Stimulated activated CD4-positive, alpha-beta T cell treated with anti-CD3 and anti-CD28 coated beads, Interleukin-12 subunit alpha, Interleukin-12 subunit beta, amount 100 ng/mL, for 4 hours (primary cell): ENCODE data around the gene C19orf85.
"Not testable (repeated sequence)": the region's sequence is repeated elsewhere in the genome, so short reads cannot be mapped to it uniquely, and the experiment has no call there.

Experiments used
- DNase-seq: peaks from one replicate; pipeline ENCODE4 v3.0.0-alpha.2; 2020

The C19orf85 gene

DNA sequence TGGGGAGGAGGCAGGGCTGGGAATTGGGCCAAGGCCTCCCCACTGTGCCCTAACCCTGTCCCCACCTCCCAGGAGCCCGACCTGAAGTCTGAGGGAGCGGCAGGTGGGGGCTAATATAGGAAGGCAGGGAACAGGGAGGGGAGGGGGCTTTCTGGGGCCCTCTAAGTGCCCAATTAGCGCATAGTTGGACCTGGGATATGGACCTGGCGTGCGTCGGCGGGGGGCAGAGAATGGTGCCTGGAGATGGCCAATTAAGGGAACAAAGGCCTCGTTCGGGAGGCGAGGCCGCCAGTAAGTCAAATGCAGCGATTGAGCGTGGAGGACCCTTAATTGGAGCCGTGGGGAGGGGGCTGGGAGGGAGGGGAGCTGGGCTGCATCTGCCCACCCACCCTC is at the start of gene C19orf85:
Gene C19orf85, minus strand, starts transcription at position 90 of the 393 bp plus-strand sequence. CDS start 197 bp downstream, outside the sequence.
- no peak for DNase-seq

DNA sequence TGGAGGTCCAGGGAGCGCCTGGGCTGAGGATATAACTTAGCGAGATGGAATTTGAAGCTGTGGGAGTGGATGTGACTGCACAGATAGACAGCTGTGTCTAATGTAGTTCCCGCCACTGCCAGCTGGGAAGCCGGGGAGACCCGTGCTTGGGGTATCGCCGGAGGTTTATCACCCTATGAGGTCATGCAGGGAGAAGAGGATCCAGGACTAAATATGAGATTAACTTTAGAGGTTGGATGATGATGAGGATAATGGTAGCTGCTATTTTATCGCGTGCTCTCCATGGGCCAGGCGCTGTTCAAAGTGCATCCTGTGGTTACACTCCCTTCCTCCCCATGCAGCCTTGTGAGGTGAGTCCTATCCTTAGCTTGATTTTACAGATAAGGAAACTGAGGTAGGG is 43.6 kb upstream of the C19orf85 start:
- no peak for DNase-seq

GRCh38 chr19:55504981-55505380 is 40.4 kb upstream of the C19orf85 start:
- no peak for DNase-seq

GRCh38 chr19:55504252-55504603 is 39.7 kb upstream of the C19orf85 start:
- no peak for DNase-seq

DNA sequence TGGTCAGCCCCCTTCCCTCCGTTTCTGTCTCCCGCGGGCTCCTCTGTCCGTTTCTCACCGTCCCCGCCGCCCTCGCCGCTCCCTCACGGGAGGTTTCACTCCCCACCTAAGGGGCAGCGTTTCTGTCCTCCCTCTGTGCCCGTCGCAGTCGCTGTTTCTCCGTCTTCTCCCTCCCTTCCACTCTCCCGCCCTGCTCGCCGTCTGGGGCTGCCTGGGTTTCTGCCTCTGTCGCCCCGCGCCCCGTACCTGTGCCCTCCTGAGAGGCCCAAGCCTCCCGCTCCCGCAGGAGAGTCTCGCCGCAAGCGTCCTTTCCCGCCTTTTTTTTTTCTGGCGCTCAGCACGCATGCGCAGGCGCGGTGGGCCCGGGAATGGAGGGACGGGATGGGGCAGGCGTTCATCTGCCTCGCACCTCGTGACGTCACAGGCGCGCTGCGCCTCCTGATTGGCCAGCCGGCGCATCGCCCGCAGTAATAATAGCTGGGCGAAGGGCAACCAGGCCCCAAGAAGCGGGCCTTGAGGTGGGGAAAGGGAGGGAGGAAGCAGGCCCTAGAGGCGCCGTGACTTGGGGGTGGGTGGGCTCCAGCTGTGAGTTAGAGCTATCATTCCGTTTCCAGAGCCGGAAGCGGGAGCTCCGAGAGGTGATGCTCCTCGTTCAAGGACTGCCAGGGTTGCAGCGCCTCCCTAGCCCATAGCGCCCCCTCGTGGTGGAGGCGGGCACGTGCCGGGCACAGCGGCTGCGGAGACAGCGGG is 39.1 kb upstream of the C19orf85 start:
- peak; percentile 94 for DNase-seq

- no peak for DNase-seq
Observed at GRCh38 chr19:55503157-55503501, 38.6 kb upstream of the C19orf85 start.

DNA sequence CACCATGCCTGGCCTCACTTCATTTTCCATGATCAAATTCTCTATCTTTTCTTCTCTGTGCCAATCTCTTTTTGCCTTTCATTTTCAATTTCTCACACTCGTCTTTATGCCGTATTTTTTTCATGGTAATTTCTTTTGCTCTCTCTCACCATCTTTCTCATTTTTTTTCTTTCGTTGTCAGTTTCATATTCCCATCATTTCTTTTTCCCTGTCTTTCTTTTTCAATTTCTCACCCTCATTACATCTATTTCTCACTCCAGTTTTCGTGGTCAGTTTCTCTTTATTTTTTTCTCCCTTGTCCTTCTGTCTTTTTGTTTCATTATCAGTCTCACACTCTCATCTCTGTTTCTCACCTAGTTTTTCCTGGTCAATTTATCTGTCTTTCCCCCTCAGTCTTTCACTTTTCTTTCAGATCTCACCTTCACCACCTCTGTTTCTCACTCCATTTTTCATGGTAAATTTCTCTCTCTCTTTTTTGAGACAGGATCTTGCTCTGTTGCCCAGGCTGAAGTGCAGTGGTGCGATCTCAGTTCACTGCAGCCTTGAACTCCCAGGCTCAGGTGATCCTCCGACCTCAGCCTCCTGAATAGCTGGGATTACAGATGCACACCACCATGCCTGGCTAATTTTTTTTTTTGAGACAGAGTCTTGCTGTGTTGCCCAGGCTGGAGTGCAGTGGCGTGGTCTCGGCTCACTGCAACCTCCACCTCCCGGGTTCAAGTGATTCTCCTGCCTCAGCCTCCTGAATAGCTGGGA is 37.8 kb upstream of the C19orf85 start:
- DNase-seq = no peak

DNA sequence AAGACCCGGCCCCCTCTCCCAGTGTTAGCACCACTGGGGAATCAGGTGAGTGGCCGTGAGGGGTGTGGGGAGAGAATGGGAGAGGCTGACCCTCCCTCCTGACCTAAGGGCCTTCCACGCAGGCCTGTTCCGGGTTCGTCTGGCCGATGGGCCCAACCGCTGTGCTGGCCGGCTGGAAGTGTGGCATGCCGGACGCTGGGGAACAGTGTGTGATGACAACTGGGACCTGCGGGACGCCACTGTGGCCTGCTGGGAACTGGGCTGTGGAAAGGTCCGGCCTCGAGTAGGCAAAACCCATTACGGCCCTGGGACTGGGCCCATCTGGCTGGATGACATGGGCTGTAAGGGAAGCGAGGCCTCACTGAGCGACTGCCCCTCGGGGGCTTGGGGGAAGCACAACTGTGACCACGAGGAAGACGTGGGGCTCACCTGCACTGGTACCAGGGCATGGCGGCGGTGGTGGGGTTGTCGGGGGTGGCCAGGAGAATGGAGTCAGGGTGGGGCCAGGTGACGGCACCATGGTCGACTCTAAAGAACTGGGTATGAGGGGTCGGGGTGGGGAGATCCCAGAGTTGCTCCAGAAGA is 35.9 kb upstream of the C19orf85 start:
- DNase-seq = no peak

DNA sequence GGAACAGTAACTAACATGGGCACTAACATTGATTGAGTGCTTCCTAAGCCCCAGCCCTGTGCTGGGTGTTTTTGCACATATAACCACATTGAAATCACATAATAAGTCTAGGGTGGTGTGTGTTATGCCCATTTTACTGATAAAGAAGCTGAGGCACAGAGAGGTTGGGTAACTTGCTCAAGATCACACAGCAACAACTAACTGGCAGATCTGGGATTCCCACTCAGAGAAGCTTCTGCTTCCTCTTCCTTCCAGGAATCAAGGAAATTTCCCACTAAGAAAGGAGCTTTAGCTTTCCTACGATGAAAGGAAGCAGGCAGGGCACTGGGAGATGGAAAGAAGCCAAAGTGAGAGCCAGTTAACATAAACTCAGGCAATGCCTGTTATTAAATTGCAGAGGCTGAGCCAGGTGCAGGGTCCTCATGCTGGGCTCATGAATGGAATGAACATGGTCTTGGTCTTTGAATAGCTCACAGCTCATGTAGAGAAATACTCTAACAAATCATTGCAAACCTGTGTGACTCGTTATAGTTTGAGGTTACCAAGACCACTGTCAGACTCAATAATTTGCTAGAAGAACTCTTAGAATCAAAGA is 33.8 kb upstream of the C19orf85 start:
- no peak for DNase-seq

GRCh38 chr19:55497763-55498162 is 33.2 kb upstream of the C19orf85 start:
- no peak for DNase-seq

DNA sequence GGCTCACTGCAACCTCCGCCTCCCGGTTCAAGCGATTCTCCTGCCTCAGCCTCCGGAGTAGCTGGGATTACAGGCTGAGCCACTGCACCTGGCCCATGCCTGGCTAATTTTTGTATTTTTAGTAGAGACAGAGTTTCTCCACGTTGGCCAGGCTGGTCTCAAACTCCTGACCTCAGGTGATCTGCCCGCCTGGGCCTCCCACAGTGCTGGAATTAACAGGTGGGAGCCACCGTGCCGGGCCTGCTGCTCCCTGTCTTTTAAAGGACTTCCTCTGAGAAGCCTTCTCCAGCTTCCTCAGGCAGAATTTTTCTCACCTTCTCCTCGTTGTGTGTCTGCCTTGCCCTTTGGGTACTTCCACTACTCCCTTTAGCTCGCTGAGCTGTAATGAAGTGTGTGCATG is 32.3 kb upstream of the C19orf85 start:
- not testable (repeated sequence) for DNase-seq

DNA sequence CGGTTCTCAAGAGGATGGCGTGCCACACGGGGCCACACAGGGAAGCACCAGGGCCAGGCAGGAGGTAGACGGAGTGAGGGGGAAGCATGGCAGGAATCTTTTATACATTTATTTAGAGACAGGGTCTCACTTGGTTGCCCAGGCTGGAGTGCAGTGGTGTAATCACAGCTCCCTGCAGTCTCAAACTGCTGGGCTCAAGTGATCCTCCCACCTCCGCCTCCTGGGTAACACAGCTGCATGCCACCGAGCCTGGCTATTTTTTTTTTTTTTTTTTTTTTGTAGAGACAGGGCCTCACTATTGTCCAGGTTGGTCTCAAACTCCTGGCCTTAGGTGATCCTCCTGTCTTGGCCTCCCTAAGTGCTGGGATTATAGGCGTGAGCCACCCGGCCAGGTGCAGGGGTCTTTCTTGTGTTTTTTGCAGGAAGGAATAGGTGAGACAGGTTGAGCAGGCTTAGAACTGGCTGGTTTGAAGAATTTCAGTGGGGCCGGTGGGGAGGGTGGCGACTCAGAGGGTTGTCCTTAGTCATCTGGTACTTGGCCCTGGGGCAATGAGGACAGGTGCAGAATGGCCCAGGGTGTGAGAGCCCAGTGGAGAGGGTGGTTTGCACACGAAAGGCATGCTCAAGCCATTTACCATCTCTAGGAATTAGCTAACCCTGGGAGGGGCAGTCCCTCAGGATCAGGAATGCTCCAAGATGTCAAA is 31.2 kb upstream of the C19orf85 start:
- DNase-seq = no peak

DNA sequence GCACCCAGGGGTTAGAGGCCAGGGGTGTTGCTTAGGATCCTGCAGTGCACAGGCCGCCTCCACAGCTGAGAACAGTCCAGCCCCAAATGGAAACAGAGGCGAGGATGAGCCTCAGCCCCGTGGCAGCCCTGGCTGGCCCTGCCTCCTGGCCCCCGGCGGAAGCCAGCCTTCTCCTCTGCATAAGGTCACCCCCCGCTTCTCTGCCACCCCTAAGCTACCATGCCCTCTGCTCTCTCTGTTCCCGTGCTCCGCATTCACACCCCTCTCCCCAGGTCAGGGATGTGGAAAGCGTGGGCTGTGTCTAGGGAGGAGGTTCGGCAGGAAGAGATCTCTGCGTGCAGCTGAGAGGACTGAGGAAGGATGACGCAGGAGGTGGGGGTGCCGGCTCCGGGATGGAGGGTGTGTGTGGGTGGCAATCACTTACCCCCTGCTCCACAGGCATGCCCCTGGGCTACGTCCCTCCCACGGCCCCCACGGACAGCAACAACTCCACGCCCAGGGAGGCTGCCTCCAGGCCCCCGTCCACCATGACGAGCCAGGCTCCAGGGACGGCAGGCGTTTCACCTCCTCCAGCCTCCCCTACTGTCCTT is 29.7 kb upstream of the C19orf85 start:
- no peak for DNase-seq

- no peak for DNase-seq
Observed at GRCh38 chr19:55493645-55494171, 29.2 kb upstream of the C19orf85 start.

DNA sequence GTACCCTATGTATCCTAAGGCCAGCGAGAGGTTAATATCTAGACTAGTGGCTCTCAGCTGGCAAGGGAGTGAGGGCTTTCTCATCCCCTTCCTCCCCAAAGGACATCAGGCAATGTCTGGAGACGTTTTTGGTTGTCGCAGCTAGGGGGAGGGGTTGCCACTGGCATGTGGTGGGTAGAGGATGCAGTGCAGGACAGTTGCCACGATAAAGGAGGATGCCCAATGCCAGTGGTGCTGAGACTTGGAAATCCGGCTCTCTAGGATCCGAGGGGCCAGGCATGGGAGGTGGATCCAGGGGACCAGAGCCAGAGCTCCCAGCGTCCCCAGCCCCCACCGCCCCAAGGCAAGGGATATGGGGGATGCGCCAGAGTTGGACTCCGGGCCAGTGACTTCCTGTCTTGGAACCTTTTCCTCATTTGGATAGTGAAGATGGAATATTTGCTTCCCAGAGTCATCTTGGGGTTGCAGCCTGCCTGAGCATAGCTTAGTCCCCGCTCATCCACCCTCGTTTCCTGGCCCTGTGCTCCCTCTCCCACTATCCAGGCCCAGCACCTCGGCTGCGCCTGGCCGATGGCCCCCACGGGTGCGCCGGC is 28.6 kb upstream of the C19orf85 start:
- no peak for DNase-seq

DNA sequence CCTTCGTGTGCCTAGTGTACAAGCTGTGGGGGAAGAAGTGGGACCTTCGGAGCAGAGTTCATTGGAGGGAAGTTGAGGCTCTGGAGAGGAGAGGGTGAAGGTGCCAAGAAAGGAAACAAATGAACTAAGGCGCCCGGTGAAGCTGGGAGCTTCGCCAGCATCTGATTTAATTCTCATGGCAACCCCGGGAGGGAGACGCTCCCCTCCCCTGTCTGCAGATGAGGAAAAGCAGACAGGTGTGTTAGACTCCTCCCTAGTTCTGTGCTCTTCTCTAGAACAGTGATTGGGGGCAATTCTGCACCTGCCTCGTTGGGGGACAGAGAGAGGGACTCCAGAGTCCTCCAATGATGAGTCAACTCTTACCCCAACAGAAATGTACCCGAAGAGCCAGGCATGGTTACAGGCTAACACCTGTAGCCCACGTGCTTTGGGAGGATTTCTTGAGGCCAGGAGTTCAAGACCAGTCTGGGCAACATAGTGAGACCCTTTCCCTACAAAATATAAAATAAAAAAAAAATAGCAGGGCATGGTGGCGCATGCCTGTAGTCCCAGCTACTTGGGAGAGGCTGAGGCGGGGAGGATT is 27.9 kb upstream of the C19orf85 start:
- no peak for DNase-seq

DNA sequence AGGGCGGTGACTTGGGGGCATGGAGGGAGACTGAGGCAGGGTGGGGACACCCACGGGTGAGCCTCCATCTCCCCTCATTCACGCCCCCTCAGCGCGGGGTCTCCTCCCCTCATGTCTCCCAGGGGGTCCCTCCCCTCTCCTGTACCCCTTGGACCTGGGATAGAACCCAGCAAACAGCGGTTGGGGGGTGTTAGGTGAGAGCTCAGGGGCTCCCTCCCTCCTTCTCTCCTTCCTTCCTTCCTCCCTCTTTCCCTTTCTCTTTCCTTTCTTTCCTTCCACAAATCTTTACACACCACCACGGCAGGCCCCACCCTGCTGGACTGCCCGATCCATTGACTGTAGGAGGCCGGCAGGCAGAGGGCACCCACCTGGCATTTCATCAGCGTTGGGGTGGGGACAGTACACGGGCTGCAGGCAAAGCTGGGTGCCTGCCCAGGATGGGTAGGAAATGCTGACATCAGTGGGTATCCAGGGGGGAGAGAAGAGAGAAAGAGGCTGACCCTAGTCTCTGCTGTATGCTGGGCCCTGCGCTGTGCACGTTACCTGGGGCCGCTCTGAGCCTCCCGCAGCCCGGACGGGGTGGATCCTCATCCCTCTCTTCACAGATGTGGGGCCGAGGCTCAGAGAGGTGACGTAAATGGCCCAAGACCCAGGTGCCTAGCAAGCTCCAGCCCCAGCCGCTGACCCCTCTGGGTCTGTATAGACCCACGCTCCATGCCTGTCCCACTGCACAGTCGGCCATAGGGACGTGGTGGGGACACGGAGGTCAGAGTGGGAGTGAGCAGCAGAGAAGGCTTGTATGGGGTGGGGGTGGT is 27.2 kb upstream of the C19orf85 start:
- no peak for DNase-seq

- no peak for DNase-seq
Observed at GRCh38 chr19:55490478-55491432, 26.2 kb upstream of the C19orf85 start.

DNA sequence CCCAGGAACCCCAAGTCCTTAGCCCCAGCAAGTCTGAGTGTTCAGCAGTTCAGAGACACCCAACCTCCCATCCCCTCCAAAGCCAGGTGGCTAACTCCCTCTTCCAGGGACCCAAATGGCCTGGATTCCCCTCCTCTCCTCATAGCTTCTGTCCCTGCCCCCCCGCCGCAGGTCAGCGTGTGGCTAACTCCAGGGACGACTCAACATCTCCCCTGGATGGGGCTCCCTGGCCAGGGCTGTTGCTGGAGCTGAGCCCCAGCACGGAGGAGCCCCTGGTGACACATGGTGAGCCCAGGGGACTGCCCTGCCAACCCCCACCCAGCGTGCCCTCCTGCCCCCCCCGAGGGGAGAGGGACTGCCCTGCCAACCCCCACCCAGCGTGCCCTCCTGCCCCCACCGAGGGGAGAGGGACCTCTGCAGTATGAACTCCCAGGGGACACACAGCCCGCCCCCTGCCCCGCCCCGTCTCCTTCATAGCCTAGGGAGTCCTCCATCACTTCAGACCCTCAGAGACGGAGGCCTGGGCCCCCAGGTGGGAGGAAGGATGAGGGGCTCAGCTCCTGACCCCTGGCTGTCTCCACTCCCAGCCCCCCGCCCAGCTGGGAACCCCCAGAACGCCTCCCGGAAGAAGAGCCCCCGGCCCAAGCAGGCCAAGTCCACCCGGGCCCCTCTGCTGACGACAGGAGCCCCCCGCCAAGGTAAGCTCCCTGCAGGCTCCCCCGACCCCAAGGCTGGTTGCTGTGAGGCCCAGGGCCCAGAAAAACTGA is 25.3 kb upstream of the C19orf85 start:
- no peak for DNase-seq
